HepG2 (cell line): Measurements from ENCODE around the gene FSIP1. TPM values are rescaled to one million over a fixed set of nuclear protein-coding genes. Genes with fewer than 3 reads are reported as not detected.
A peak's percentile ranks its signal among the peaks of the same experiment; 100 is the strongest.

Source experiments
- CSRNP2 ChIP-seq: sonication (generic); formaldehyde crosslinking; conservative IDR thresholded peaks from 2 replicates; pipeline ENCODE4 v1.8.0; 2022; ENCODE audit warnings: low read depth, missing genetic modification reagents
- EEA1 ChIP-seq: sonication (generic); formaldehyde crosslinking; IDR thresholded peaks from 2 replicates; pipeline ENCODE4 v1.5.1; 2020; ENCODE audit warnings: mild to moderate bottlenecking, missing genetic modification reagents, borderline replicate concordance
- EED ChIP-seq: sonication (generic); formaldehyde crosslinking; IDR thresholded peaks from 2 replicates; pipeline ENCODE4 v1.5.0; 2020; ENCODE audit warnings: mild to moderate bottlenecking, missing genetic modification reagents
- ELF1 ChIP-seq: sonication (generic); formaldehyde crosslinking; IDR thresholded peaks from 2 replicates; pipeline ENCODE4 v1.4.0; 2020; ENCODE audit warnings: missing genetic modification reagents
- FOXA1 ChIP-seq, 2 experiments: fragments of 450-650 bp in 1 of 2; sonication (generic) in 1 of 2; formaldehyde crosslinking in 1 of 2; IDR thresholded peaks; 2 replicates each; pipeline versions ENCODE4 v1.4.0 to v1.6.1; 2016 to 2020; ENCODE audit warnings: missing genetic modification reagents in 1 of 2
- GATAD1 ChIP-seq: IDR thresholded peaks from 2 replicates; pipeline ENCODE4 v1.6.1; 2016; ENCODE audit warnings: missing genetic modification reagents, missing compliant biosample characterization
- KDM5A ChIP-seq: fragments of 200-600 bp; sonication (generic); IDR thresholded peaks from 2 replicates; pipeline ENCODE4 v1.7.0; 2018; ENCODE audit warnings: antibody characterized with exemption, mild to moderate bottlenecking, low read length, borderline replicate concordance
- MLLT10 ChIP-seq: sonication (generic); formaldehyde crosslinking; IDR thresholded peaks from 2 replicates; pipeline ENCODE4 v1.4.0; 2020; ENCODE audit warnings: missing genetic modification reagents
- PAF1 ChIP-seq: IDR thresholded peaks from 2 replicates; pipeline ENCODE4 v1.6.1; 2016; ENCODE audit warnings: missing genetic modification reagents, missing compliant biosample characterization
- PRDM4 ChIP-seq: sonication (generic); formaldehyde crosslinking; IDR thresholded peaks from 2 replicates; pipeline ENCODE4 v1.9.0; 2021; ENCODE audit warnings: missing genetic modification reagents, borderline replicate concordance
- STAT6 ChIP-seq: sonication (generic); formaldehyde crosslinking; IDR thresholded peaks from 2 replicates; pipeline ENCODE4 v1.4.0; 2020; ENCODE audit warnings: missing genetic modification reagents, mild to moderate bottlenecking, borderline replicate concordance
- XRCC5 ChIP-seq: fragments of 200-400 bp; formaldehyde crosslinking; optimal IDR thresholded peaks from 2 replicates; pipeline ENCODE3; 2017; ENCODE audit warnings: mild to moderate bottlenecking, low read length
- ZKSCAN5 ChIP-seq: sonication (generic); formaldehyde crosslinking; IDR thresholded peaks from 2 replicates; pipeline ENCODE4 v1.5.1; 2020; ENCODE audit warnings: mild to moderate bottlenecking, missing genetic modification reagents
- ZNF552 ChIP-seq: sonication (generic); formaldehyde crosslinking; IDR thresholded peaks from 2 replicates; pipeline ENCODE4 v1.9.0; 2022; ENCODE audit warnings: missing genetic modification reagents, mild to moderate bottlenecking, borderline replicate concordance
- polyA plus RNA-seq, 8 experiments: library from polyadenylated mRNA; depleted of rRNA in 3 of 8; stranded (reverse) in 7 of 8; unstranded in 1 of 8; fragments of >200 nt; fragmentation: Illumina TruSeq in 4 of 8; extraction: Trizol in 4 of 8; gene quantifications; 2 replicates each; pipeline versions ENCODE4 v1.2.1 to v1.2.3, GENCODE V29; 2011 to 2016; ENCODE audit warnings: low read depth in 4 of 8, missing spikeins in 1 of 8, mixed read lengths in 1 of 8; ENCODE audit not compliant: insufficient read depth in 1 of 8
- total RNA-seq, 5 experiments: library from RNA; depleted of rRNA; stranded (reverse); fragments of >200 nt; fragmentation: Illumina TruSeq; extraction: Trizol; gene quantifications; 2 replicates each; pipeline ENCODE4 v1.2.3, GENCODE V29; 2016; ENCODE audit warnings: low read depth in 1 of 5
- TF ChIP-seq, protein P1 (sequence below): sonication (generic); formaldehyde crosslinking; IDR thresholded peaks from 2 replicates; pipeline ENCODE4 v1.4.0; 2020; ENCODE audit warnings: mild to moderate bottlenecking, missing genetic modification reagents
- TF ChIP-seq, protein P2 (sequence below): sonication (generic); formaldehyde crosslinking; IDR thresholded peaks from 2 replicates; pipeline ENCODE4 v1.5.1; 2020; ENCODE audit warnings: mild to moderate bottlenecking, moderate library complexity, missing genetic modification reagents
- TF ChIP-seq, protein P3 (sequence below): sonication (generic); formaldehyde crosslinking; IDR thresholded peaks from 2 replicates; pipeline ENCODE4 v1.5.0; 2020; ENCODE audit warnings: missing genetic modification reagents
- TF ChIP-seq, protein P4 (sequence below): sonication (generic); formaldehyde crosslinking; conservative IDR thresholded peaks from 2 replicates; pipeline ENCODE4 v1.8.0; 2022; ENCODE audit warnings: mild to moderate bottlenecking, moderate library complexity, missing genetic modification reagents

FSIP1 gene
- total and polyA plus RNA-seq, 2 of the 13 experiments (the other 11 are each of a cell fraction or from before 2014, with no cell fraction given), result 0.18 TPM; not detected in 1

DNA sequence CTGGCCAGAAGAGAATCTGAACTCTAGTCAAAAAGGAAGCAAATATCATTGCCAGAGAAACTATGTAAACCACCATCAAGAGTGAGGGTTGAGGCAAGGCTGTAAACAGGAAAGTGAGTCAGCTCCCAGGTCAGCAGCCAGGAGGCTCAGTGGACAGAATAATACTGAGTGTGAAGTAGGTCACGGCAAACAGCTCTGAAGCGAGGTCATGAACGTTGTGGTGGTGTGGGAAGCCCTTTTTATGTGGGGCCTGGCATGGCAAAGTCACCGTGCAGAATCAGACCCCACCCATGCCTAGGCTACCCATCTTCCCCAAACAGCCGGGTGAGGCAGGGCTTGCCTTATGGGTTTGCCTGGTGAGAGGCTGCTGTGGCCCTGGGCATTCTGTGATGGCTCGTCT is 157.8 kb downstream of the FSIP1 start (continued):
- no peak for TF ChIP-seq FOXA1 (IDR thresholded peaks at IDR 0.05)
- peak; percentile 44; the same call in 1 of the 2 replicates for TF ChIP-seq FOXA1 (CRISPR knock-in tag; IDR thresholded peaks at IDR 0.05)
- TF ChIP-seq EEA1 (CRISPR knock-in tag), result no peak
- TF ChIP-seq, protein P1, sequence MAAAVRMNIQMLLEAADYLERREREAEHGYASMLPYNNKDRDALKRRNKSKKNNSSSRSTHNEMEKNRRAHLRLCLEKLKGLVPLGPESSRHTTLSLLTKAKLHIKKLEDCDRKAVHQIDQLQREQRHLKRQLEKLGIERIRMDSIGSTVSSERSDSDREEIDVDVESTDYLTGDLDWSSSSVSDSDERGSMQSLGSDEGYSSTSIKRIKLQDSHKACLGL (CRISPR knock-in tag), result no peak
- TF ChIP-seq, protein P2, sequence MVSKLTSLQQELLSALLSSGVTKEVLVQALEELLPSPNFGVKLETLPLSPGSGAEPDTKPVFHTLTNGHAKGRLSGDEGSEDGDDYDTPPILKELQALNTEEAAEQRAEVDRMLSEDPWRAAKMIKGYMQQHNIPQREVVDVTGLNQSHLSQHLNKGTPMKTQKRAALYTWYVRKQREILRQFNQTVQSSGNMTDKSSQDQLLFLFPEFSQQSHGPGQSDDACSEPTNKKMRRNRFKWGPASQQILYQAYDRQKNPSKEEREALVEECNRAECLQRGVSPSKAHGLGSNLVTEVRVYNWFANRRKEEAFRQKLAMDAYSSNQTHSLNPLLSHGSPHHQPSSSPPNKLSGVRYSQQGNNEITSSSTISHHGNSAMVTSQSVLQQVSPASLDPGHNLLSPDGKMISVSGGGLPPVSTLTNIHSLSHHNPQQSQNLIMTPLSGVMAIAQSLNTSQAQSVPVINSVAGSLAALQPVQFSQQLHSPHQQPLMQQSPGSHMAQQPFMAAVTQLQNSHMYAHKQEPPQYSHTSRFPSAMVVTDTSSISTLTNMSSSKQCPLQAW, result 0 out of 2 replicates have a peak, but pooled peaks have one; percentile 62
- no peak for TF ChIP-seq KDM5A
- no peak for TF ChIP-seq GATAD1 (CRISPR knock-in tag)
- no peak for TF ChIP-seq STAT6 (CRISPR knock-in tag)
- 0 out of 2 replicates have a peak, but pooled peaks have one; percentile 11 for TF ChIP-seq ELF1 (CRISPR knock-in tag)
- TF ChIP-seq PAF1, result no peak
- no peak for TF ChIP-seq XRCC5
- no peak for TF ChIP-seq ZNF552 (CRISPR knock-in tag)
- no peak for TF ChIP-seq CSRNP2
- 0 out of 2 replicates have a peak, but pooled peaks have one; percentile 37 for TF ChIP-seq ZKSCAN5 (CRISPR knock-in tag)
- no peak for TF ChIP-seq MLLT10 (CRISPR knock-in tag)
- TF ChIP-seq, protein P3, sequence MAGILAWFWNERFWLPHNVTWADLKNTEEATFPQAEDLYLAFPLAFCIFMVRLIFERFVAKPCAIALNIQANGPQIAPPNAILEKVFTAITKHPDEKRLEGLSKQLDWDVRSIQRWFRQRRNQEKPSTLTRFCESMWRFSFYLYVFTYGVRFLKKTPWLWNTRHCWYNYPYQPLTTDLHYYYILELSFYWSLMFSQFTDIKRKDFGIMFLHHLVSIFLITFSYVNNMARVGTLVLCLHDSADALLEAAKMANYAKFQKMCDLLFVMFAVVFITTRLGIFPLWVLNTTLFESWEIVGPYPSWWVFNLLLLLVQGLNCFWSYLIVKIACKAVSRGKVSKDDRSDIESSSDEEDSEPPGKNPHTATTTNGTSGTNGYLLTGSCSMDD (CRISPR knock-in tag), result no peak
- TF ChIP-seq, protein P4, sequence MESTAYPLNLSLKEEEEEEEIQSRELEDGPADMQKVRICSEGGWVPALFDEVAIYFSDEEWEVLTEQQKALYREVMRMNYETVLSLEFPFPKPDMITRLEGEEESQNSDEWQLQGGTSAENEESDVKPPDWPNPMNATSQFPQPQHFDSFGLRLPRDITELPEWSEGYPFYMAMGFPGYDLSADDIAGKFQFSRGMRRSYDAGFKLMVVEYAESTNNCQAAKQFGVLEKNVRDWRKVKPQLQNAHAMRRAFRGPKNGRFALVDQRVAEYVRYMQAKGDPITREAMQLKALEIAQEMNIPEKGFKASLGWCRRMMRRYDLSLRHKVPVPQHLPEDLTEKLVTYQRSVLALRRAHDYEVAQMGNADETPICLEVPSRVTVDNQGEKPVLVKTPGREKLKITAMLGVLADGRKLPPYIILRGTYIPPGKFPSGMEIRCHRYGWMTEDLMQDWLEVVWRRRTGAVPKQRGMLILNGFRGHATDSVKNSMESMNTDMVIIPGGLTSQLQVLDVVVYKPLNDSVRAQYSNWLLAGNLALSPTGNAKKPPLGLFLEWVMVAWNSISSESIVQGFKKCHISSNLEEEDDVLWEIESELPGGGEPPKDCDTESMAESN, result no peak
- TF ChIP-seq PRDM4 (CRISPR knock-in tag), result no peak
- TF ChIP-seq EED (CRISPR knock-in tag), result no peak
